PFSK-1 (cell line): ENCODE data around the gene TCP11.

Source experiments
- FOXP2 ChIP-seq: optimal IDR thresholded peaks from 2 replicates; pipeline ENCODE3; 2011; ENCODE audit warnings: borderline replicate concordance, control low read depth, inconsistent platforms; ENCODE audit not compliant: insufficient read depth; ENCODE audit errors: extremely low read length, extremely low read depth
- POLR2AphosphoS5 ChIP-seq: IDR thresholded peaks from 2 replicates; pipeline ENCODE4 v1.6.1; 2012; ENCODE audit warnings: low read depth, mild to moderate bottlenecking, control low read depth, low read length, moderate library complexity
- SIN3A ChIP-seq: IDR thresholded peaks from 2 replicates; pipeline ENCODE4 v1.6.1; 2012; ENCODE audit warnings: mild to moderate bottlenecking, low read length, moderate library complexity, borderline replicate concordance; ENCODE audit not compliant: insufficient read depth
- TAF1 ChIP-seq: IDR thresholded peaks from 2 replicates; pipeline ENCODE4 v1.6.1; 2012; ENCODE audit warnings: low read length, control low read depth, borderline replicate concordance; ENCODE audit not compliant: insufficient read depth
- TF ChIP-seq, protein P1 (sequence below), 2 experiments: IDR thresholded peaks; 2 replicates each; pipeline versions ENCODE4 v1.6.1 to v1.8.0; 2011 to 2012; ENCODE audit warnings: low read depth in 2 of 2, low read length in 2 of 2, control low read depth in 1 of 2, inconsistent platforms in 1 of 2, mild to moderate bottlenecking in 1 of 2, moderate library complexity in 1 of 2; ENCODE audit not compliant: insufficient read depth in 1 of 2

Gene TCP11

DNA sequence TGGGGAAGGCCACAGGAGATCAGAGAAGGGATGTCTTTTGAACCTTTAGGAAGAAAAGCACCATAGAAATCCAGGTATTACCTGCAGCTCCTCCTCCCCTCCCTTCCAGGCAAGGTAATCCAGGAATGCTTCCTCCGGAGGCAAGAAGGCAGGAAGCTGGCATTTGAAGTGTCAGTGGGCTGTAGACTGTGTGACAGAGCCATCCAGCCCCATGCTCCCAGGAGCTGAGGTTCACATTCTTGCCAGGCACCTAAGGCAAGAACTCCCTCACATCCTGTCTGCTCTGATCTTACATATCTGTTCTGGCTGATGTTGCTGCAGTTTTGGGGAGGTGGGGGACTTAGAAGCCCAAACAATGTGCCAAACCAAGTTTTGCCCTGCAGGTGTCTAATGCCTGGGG is 44.8 kb upstream of the TCP11 start:
- TF ChIP-seq POLR2AphosphoS5 (no peak), TAF1 (no peak), FOXP2 (no peak), SIN3A (no peak)
- TF ChIP-seq, protein P1, sequence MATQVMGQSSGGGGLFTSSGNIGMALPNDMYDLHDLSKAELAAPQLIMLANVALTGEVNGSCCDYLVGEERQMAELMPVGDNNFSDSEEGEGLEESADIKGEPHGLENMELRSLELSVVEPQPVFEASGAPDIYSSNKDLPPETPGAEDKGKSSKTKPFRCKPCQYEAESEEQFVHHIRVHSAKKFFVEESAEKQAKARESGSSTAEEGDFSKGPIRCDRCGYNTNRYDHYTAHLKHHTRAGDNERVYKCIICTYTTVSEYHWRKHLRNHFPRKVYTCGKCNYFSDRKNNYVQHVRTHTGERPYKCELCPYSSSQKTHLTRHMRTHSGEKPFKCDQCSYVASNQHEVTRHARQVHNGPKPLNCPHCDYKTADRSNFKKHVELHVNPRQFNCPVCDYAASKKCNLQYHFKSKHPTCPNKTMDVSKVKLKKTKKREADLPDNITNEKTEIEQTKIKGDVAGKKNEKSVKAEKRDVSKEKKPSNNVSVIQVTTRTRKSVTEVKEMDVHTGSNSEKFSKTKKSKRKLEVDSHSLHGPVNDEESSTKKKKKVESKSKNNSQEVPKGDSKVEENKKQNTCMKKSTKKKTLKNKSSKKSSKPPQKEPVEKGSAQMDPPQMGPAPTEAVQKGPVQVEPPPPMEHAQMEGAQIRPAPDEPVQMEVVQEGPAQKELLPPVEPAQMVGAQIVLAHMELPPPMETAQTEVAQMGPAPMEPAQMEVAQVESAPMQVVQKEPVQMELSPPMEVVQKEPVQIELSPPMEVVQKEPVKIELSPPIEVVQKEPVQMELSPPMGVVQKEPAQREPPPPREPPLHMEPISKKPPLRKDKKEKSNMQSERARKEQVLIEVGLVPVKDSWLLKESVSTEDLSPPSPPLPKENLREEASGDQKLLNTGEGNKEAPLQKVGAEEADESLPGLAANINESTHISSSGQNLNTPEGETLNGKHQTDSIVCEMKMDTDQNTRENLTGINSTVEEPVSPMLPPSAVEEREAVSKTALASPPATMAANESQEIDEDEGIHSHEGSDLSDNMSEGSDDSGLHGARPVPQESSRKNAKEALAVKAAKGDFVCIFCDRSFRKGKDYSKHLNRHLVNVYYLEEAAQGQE (IDR thresholded peaks at IDR 0.05; ENCODE audit: insufficient read depth in 1 of 2, low read depth in 2 of 2, low read length in 2 of 2), result no peak

DNA sequence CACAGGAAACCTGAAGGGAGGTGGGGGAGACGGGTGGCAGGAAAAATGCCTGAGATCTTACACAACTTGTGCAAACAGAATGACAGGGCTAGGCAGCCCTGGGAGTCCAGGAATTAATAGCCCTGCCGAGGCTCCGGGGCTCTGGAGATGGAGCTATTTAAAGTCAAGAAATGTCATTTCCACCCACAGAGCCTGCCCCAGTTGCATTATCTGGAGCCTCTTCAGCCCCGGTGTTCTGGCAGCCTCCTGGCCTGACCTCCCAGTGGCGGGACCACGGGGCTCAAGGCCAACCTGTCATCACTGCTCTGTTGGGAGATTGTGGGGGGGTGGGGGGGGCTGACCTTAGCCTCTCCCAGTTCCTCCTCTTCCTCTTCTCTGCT is 44.2 kb upstream of the TCP11 start:
- TF ChIP-seq, protein P1 (IDR thresholded peaks at IDR 0.05; ENCODE audit: insufficient read depth in 1 of 2, low read depth in 2 of 2, low read length in 2 of 2), result no peak
- TF ChIP-seq SIN3A, result no peak
- no peak for TF ChIP-seq TAF1
- TF ChIP-seq POLR2AphosphoS5, result no peak

DNA sequence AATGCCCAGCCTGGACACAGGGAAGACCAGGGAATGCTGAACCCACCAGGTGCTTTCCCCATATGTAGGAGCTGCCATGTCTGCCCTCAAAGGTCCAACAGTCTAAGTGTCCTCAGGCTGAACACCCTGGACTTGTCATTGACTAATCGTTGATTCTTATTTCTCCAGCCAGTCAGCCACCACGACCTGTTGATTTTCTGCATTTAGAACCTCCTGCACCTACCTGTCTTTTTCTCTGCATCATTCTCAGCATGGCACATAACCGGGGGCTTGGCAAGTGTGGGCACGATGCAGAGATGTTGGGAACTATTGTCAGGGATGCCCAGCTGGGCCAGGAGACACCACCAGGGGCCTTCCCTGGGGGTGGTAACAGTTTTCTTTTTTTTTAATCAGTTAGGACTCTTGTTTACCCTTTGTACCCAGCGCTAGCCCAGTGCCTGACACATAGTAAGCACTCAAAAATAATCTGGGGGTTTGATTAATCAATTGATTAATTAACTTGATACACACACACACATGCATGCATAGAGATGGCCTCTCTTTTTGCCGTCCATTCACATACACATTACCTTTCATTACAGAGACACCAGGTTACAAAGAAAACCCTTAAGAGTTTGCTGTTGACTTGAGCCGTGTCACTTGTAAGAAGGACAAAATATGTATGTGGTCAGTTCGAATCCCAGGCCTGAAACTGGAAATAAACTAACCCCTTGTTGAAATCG is 43.6 kb upstream of the TCP11 start:
- no peak for TF ChIP-seq POLR2AphosphoS5
- no peak for TF ChIP-seq TAF1
- no peak for TF ChIP-seq SIN3A
- no peak for TF ChIP-seq FOXP2
- TF ChIP-seq, protein P1 (IDR thresholded peaks at IDR 0.05; ENCODE audit: insufficient read depth in 1 of 2, low read depth in 2 of 2, low read length in 2 of 2), result no peak

DNA sequence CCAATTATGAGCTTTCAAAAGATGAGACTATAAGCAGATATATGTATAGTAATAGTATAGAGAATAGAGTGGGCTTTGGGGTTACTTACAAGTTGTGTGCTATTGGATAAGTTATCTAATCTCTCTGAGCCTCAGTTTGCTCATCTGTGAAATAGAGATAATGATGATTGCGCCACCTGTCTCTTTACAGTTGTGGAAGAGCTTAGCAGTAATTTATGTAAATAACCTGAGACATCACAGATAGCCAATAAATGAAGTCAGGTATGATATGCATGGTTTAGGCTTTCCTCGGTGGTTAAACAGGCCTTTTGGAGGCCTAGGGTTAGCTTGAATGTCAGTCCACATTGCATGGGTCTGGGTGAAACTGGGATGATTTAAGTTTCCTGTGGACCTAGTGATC is 42.8 kb upstream of the TCP11 start:
- TF ChIP-seq FOXP2, result no peak
- no peak for TF ChIP-seq TAF1
- TF ChIP-seq POLR2AphosphoS5, result no peak
- TF ChIP-seq, protein P1 (IDR thresholded peaks at IDR 0.05; ENCODE audit: insufficient read depth in 1 of 2, low read depth in 2 of 2, low read length in 2 of 2), result no peak
- TF ChIP-seq SIN3A, result no peak

DNA sequence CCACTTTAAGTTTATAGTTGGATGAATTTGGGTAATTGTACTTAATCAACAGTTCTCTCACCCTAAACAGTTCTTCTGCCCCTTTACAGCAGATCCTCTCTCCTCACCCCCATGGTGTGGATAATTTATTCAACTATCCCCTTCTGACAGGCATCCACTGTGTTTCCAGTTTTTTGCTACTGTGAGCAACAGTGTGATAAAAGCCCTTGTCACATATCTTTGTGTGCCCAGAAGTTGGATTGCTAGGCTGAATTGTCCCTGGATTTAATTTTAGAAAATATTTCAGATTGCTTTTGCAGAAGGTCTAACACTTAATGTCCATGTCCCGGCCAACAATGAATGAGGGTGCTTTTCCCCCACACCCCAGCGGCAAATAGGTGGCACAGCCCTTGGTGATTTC is 42.1 kb upstream of the TCP11 start:
- TF ChIP-seq POLR2AphosphoS5 (no peak), FOXP2 (no peak), SIN3A (no peak), TAF1 (no peak)
- TF ChIP-seq, protein P1 (IDR thresholded peaks at IDR 0.05; ENCODE audit: insufficient read depth in 1 of 2, low read depth in 2 of 2, low read length in 2 of 2), result no peak
